ENCODE data around the gene FBXO42. TPM values are rescaled to one million over a fixed set of nuclear protein-coding genes. Genes with fewer than 3 reads are reported as not detected.

FBXO42 gene
- total RNA-seq, 2 donors from 2014 or later, result 17.6 to 20.0 TPM

- Mint-ChIP-seq H3K27ac (peak overlapping the region; percentile 76), H3K27me3 (ENCODE audit: insufficient read depth) (no peaks in the 10 kb centered on the region), H3K4me3 (no peak overlapping the region), H3K36me3 (ENCODE audit: low read depth) (peaks cover 51% of the 10 kb centered on the region), H3K4me1 (no peaks in the 10 kb centered on the region), H3K9me3 (no peaks in the 10 kb centered on the region)
- no peak for TF ChIP-seq CTCF (conservative IDR thresholded peaks at IDR 0.05)
- no peak for DNase-seq
- no peaks in the 10 kb centered on the region for H3K27me3 ChIP-seq (ENCODE audit: control insufficient read depth, insufficient read depth, low read length, poor library complexity, severe bottlenecking)
- no peaks in the 10 kb centered on the region for H3K9me3 ChIP-seq (ENCODE audit: control insufficient read depth, low read length)
- H3K9ac ChIP-seq (ENCODE audit: extremely low read depth, low read length, poor library complexity, severe bottlenecking), result no peak overlapping the region
- no peak overlapping the region for H3K27ac ChIP-seq (ENCODE audit: low read depth, low read length)
- 98 to 100% methylated on average over 6 to 12 of the region's 12 CpGs for WGBS, 2 experiments (ENCODE audit: insufficient coverage in 1 of 2, insufficient read length in 1 of 2)
- H3K4me3 ChIP-seq (ENCODE audit: low read length), result no peak overlapping the region
- no peaks in the 10 kb centered on the region for H3K4me1 ChIP-seq (ENCODE audit: control insufficient read depth, insufficient read depth, low read length)
- H3K36me3 ChIP-seq (ENCODE audit: control insufficient read depth, insufficient read depth, low read length), result peaks cover 58% of the 10 kb centered on the region
Measured at GRCh38 chr1:16298653-16299052, 53.6 kb downstream of the FBXO42 start.

- peaks cover 56% of the 10 kb centered on the region for H3K36me3 ChIP-seq (ENCODE audit: control insufficient read depth, insufficient read depth, low read length)
- H3K4me1 ChIP-seq (ENCODE audit: control insufficient read depth, insufficient read depth, low read length), result no peaks in the 10 kb centered on the region
- no peak overlapping the region for H3K27ac Mint-ChIP-seq
- H3K9me3 ChIP-seq (ENCODE audit: control insufficient read depth, low read length), result no peaks in the 10 kb centered on the region
- no peak for DNase-seq
- H3K27me3 ChIP-seq (ENCODE audit: control insufficient read depth, insufficient read depth, low read length, poor library complexity, severe bottlenecking), result no peaks in the 10 kb centered on the region
- H3K9ac ChIP-seq (ENCODE audit: extremely low read depth, low read length, poor library complexity, severe bottlenecking), result no peak overlapping the region
- H3K4me3 ChIP-seq (ENCODE audit: low read length), result no peak overlapping the region
- H3K4me3 Mint-ChIP-seq, result no peak overlapping the region
- peaks cover 44% of the 10 kb centered on the region for H3K36me3 Mint-ChIP-seq (ENCODE audit: low read depth)
- no peaks in the 10 kb centered on the region for H3K4me1 Mint-ChIP-seq
- no peak overlapping the region for H3K27ac ChIP-seq (ENCODE audit: low read depth, low read length)
- no peaks in the 10 kb centered on the region for H3K27me3 Mint-ChIP-seq (ENCODE audit: insufficient read depth)
- no peak for TF ChIP-seq CTCF (conservative IDR thresholded peaks at IDR 0.05)
- WGBS, 2 experiments (ENCODE audit: insufficient coverage in 1 of 2, insufficient read length in 1 of 2), result 80 to 92% methylated on average over 1 to 4 of the region's 4 CpGs
- H3K9me3 Mint-ChIP-seq, result no peaks in the 10 kb centered on the region
Measured at GRCh38 chr1:16296643-16297042, 55.6 kb downstream of the FBXO42 start.

DNA sequence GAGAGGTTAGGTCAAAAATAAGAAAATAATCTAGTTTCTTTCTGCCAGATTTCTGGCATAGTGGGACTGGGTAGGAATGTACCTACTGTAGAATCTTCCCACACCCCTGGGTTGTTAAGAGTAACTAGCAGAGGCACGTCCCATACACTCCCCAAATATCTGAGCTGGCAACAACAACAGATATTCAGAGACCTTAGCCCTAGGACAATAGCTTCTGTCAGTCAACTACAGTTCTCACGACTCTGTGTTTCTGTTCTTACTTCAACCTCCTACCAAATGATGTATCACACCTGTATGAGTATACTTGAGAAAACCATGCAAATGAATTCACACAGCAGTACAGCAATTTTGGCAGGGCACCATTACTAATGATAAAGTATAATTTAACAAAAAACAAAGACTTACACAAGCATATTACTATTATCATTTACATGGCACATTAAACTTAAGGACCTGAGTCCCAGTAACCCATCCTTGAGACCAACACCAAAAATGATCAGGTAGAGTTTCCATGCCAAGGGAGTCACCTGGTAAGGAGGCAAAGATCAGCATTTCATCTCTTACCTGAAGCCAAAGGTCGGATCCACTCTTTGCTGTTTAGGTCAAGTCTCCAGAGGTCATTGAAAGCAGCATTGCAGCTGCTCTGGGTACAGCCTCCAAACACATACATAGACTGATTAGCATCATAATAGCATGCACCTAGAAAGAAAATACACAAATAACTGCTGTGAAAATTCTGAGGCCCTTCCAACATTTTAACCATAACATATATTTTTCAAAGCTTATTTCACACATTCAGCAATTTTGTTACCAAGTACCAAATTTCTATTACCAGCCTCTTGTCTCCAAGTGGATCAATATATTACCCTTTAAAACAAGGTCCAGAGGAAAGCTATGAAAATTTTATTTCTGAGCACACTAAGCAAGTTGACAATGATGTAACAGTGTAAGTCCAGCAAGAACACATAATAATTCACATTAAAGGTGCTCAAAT lies 57.8 kb downstream of the FBXO42 start:
- H3K4me1 Mint-ChIP-seq, result no peaks in the 10 kb centered on the region
- peaks cover 51% of the 10 kb centered on the region for H3K36me3 Mint-ChIP-seq (ENCODE audit: low read depth)
- Histone ChIP-seq H3K4me3 (ENCODE audit: low read length) (no peak overlapping the region), H3K9me3 (ENCODE audit: control insufficient read depth, low read length) (no peaks in the 10 kb centered on the region), H3K27ac (ENCODE audit: low read depth, low read length) (no peak overlapping the region), H3K36me3 (ENCODE audit: control insufficient read depth, insufficient read depth, low read length) (peaks cover 46% of the 10 kb centered on the region), H3K4me1 (ENCODE audit: control insufficient read depth, insufficient read depth, low read length) (no peaks in the 10 kb centered on the region), H3K9ac (ENCODE audit: extremely low read depth, low read length, poor library complexity, severe bottlenecking) (no peak overlapping the region), H3K27me3 (ENCODE audit: control insufficient read depth, insufficient read depth, low read length, poor library complexity, severe bottlenecking) (no peaks in the 10 kb centered on the region)
- no peak overlapping the region for H3K27ac Mint-ChIP-seq
- WGBS, 2 experiments (ENCODE audit: insufficient coverage in 1 of 2, insufficient read length in 1 of 2), result 93 to 100% methylated on average over 1 to 3 of the region's 3 CpGs
- H3K9me3 Mint-ChIP-seq, result no peaks in the 10 kb centered on the region
- no peak overlapping the region for H3K4me3 Mint-ChIP-seq
- TF ChIP-seq CTCF (conservative IDR thresholded peaks at IDR 0.05), result no peak
- DNase-seq, result no peak
- H3K27me3 Mint-ChIP-seq (ENCODE audit: insufficient read depth), result no peaks in the 10 kb centered on the region
